ENCODE data around the gene C2.

C2 gene

GRCh38 chr6:31911826-31912585 is 15.5 kb upstream of the C2 start:
- DNase-seq (ENCODE audit: low read depth): no peak
- no peak for TF ChIP-seq CTCF (IDR thresholded peaks at IDR 0.05; ENCODE audit: low read depth, low read length, missing control alignments)
- H3K4me3 ChIP-seq (ENCODE audit: low read depth, low read length): no peak overlapping the region

- TF ChIP-seq CTCF (IDR thresholded peaks at IDR 0.05; ENCODE audit: low read depth, low read length, missing control alignments): no peak
- DNase-seq (ENCODE audit: low read depth): no peak
- no peak overlapping the region for H3K4me3 ChIP-seq (ENCODE audit: low read depth, low read length)
These were observed 12.2 kb upstream of the C2 start for GRCh38 chr6:31915351-31915750.

- TF ChIP-seq CTCF (IDR thresholded peaks at IDR 0.05; ENCODE audit: low read depth, low read length, missing control alignments): no peak
- DNase-seq (ENCODE audit: low read depth): no peak
- H3K4me3 ChIP-seq (ENCODE audit: low read depth, low read length): no peak overlapping the region
These were observed 11.8 kb upstream of the C2 start for GRCh38 chr6:31915756-31916155.

GRCh38 chr6:31918069-31918720 is 9.3 kb upstream of the C2 start:
- TF ChIP-seq CTCF (IDR thresholded peaks at IDR 0.05; ENCODE audit: low read depth, low read length, missing control alignments): no peak
- no peak for DNase-seq (ENCODE audit: low read depth)

GRCh38 chr6:31919624-31920303 is 7.8 kb upstream of the C2 start:
- H3K4me3 ChIP-seq (ENCODE audit: low read depth, low read length): no peak overlapping the region
- no peak for TF ChIP-seq CTCF (IDR thresholded peaks at IDR 0.05; ENCODE audit: low read depth, low read length, missing control alignments)
- DNase-seq (ENCODE audit: low read depth): no peak

More at GRCh38 chr6:31918069-31918720, 9.3 kb upstream of the C2 start:
- H3K4me3 ChIP-seq (ENCODE audit: low read depth, low read length): no peak overlapping the region

GRCh38 chr6:31920811-31921210 is 6.7 kb upstream of the C2 start:
- DNase-seq (ENCODE audit: low read depth): no peak
- H3K4me3 ChIP-seq (ENCODE audit: low read depth, low read length): no peak overlapping the region
- TF ChIP-seq CTCF (IDR thresholded peaks at IDR 0.05; ENCODE audit: low read depth, low read length, missing control alignments): no peak

All from GM12864 (cell line).